Epithelial cell of esophagus (primary cell): ENCODE measurements around the gene RGS6.

Experiments
- DNase-seq: peaks from one replicate; pipeline ENCODE4 v3.0.0; 2010; ENCODE audit warnings: low read depth
- H3K4me3 ChIP-seq: 2 replicates; pipeline ENCODE4 v1.5.1; 2011; ENCODE audit warnings: mild to moderate bottlenecking, low read length, control low read depth
- TF ChIP-seq, protein P1 (sequence below): IDR thresholded peaks from 2 replicates; pipeline ENCODE4 v1.5.1; 2011; ENCODE audit warnings: low read depth, mild to moderate bottlenecking, low read length, control low read depth, inconsistent platforms; ENCODE audit not compliant: insufficient read depth; ENCODE audit errors: missing control alignments

The RGS6 gene

DNA sequence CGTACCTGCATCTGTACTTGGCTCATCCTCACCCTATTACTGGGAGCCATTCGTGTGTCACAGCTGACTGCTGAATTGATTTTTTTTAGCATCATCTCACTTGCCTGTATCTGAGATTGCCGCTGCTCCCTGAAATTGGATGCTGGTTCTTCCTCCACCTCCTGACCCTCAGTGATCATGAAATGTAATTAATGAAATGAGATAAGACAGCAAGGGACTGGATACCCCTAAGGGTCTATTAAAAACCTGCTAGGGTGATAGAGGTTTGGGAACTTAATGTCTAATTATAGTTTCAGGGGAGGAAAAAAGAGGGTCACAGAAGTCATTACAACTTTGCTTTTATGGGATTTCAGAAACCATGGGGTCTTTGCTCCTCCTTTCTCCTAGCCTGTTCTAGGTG lies 551.1 kb downstream of the RGS6 start:
- no peak overlapping the region for H3K4me3 ChIP-seq
- DNase-seq, result no peak
- TF ChIP-seq, protein P1, sequence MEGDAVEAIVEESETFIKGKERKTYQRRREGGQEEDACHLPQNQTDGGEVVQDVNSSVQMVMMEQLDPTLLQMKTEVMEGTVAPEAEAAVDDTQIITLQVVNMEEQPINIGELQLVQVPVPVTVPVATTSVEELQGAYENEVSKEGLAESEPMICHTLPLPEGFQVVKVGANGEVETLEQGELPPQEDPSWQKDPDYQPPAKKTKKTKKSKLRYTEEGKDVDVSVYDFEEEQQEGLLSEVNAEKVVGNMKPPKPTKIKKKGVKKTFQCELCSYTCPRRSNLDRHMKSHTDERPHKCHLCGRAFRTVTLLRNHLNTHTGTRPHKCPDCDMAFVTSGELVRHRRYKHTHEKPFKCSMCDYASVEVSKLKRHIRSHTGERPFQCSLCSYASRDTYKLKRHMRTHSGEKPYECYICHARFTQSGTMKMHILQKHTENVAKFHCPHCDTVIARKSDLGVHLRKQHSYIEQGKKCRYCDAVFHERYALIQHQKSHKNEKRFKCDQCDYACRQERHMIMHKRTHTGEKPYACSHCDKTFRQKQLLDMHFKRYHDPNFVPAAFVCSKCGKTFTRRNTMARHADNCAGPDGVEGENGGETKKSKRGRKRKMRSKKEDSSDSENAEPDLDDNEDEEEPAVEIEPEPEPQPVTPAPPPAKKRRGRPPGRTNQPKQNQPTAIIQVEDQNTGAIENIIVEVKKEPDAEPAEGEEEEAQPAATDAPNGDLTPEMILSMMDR, result no peak

DNA sequence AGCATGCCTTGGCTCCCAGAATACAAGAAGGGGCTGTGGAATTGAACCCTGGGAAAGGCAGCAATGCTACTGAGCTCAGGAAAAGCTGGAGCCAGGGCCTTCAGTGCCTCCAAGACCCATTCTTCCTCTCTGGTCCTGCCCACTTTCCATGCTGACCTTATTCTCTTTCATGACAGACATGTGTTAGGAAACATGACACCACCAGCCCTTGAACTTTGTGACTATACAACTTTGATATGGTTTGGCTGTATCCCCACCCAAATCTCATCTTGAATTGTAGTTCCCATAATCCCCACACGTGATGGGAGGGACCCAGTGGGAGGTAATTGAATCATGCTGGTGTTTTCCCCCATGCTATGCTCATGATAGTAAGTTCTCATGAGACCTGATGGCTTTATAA lies 553.5 kb downstream of the RGS6 start:
- TF ChIP-seq, protein P1, result no peak
- DNase-seq, result no peak
- H3K4me3 ChIP-seq, result no peak overlapping the region

DNA sequence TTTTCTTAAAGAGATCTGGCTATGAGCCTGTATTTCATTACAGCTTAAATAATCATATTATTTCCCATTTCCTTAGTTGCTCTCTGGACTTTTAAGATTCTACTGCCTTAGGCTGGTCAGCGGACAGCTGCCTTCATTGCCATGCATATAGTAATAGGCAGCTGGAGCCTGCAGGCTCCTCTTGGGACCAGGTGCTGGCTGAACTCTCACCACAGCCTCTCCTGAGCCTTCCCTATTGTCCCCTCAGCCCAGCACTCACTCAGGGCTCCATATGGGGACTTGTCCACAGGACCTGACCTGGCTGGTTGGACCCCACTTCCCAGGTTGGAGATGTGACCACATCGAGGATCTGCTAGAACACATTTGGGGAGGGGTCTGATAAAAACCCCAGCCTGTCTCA lies 556.3 kb downstream of the RGS6 start:
- H3K4me3 ChIP-seq, result no peak overlapping the region
- DNase-seq, result no peak
- TF ChIP-seq, protein P1, result no peak

DNA sequence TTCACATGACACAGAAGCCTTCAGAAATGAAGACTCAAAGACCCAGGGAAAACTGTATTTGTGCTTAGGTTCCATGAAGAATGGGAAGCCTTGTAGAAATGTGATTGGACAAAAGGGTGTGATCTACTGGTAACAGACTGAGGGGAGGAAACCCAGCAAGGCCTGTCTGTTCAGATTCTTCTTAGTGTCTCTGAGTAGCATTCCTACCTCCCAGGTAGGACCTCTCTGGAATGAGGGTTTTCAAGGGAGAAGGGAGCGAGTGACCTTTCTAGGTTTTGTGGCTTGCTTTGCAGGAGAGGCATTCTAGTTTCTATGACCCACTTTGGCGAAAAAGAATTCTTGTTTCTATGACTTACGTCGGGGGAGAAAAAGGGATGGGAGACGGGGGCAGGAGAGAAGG lies 560.0 kb downstream of the RGS6 start:
- DNase-seq, result no peak
- TF ChIP-seq, protein P1, result no peak
- no peak overlapping the region for H3K4me3 ChIP-seq

DNA sequence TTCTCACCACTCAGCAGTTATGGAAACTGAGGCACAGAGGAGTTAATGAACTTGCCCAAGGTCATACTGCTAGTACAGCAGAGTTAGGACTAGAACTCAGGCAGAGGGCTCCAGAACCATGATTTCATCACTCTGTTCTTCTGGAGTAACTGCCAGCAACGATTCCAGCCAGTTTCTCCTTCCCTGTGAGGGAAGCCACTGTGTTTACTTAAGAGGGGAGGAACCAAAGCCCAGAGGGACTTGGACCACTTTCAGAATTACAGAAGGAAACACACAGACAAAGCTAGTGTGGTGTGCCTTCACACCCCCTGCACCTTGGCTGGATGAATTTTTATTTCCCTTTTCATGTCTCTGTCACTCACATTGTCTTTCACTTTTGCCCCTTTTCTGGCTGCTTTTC lies 563.4 kb downstream of the RGS6 start:
- no peak overlapping the region for H3K4me3 ChIP-seq
- TF ChIP-seq, protein P1, result no peak
- no peak for DNase-seq

DNA sequence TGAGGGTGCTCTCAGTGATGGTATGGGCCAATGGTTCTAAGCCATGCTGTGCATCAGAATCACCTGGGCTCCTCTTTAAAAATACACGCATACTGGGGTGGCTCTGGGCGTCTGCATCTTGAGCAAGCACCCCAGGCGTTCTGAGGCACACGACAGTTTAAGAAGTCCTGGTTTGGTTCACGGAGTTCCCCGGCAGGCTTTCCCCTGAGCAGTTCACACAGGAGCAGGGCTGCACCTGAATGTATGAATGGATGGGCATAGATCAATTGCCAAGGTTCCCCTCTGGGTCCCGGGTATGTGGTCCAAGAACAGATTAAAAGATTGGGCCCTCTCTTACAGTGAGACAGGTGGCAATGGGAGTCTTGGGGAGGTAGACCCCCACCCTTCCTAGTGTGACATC lies 566.4 kb downstream of the RGS6 start:
- TF ChIP-seq, protein P1, result no peak
- H3K4me3 ChIP-seq, result no peak overlapping the region
- no peak for DNase-seq

DNA sequence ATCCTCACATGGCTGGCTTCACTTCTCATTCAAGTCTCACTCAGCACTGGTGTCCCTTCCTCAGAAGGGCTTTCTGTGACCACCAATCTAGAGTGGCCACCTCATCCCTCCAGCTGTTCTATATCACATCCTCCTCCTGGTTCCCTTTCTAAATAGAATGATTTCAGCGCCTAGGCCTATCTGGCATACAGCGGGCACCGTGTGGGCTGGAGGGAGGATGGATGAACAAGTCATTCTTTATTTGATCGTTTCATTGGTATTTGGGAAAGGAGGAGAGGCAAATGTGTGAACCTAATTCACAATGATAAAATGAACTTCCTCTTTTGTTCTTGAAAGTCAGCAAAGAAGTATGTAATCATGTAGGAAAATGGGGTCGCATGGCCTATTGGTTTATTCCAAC lies 567.5 kb downstream of the RGS6 start:
- no peak overlapping the region for H3K4me3 ChIP-seq
- TF ChIP-seq, protein P1, result no peak
- DNase-seq, result no peak
